Jurkat, Clone E6-1 (cell line): ENCODE data around the gene ATG2B.
"Not testable (repeated sequence)": the region's sequence is repeated elsewhere in the genome, so short reads cannot be mapped to it uniquely, and the experiment has no call there.

ENCODE experiments used
- DNase-seq: peaks from one replicate; pipeline ENCODE4 v3.0.0-alpha.2; 2011; ENCODE audit warnings: low read depth, low spot score
- H3K4me3 ChIP-seq: 2 replicates; pipeline ENCODE4 v1.5.1; 2011; ENCODE audit warnings: mild to moderate bottlenecking, low read length, control low read depth, moderate library complexity

Gene ATG2B

GRCh38 chr14:96380735-96381134 is 17.6 kb upstream of the ATG2B start:
- H3K4me3 ChIP-seq, result no peak overlapping the region
- no peak for DNase-seq

GRCh38 chr14:96376093-96376492 is 13.0 kb upstream of the ATG2B start:
- H3K4me3 ChIP-seq, result no peak overlapping the region
- DNase-seq, result no peak

- no peak for DNase-seq
- H3K4me3 ChIP-seq, result no peak overlapping the region
Measured at GRCh38 chr14:96373538-96373937, 10.4 kb upstream of the ATG2B start.

- DNase-seq, result no peak
- H3K4me3 ChIP-seq, result no peak overlapping the region
Measured at GRCh38 chr14:96370528-96370927, 7.4 kb upstream of the ATG2B start.

GRCh38 chr14:96368534-96368933 is 5.4 kb upstream of the ATG2B start:
- no peak for DNase-seq
- no peak overlapping the region for H3K4me3 ChIP-seq

- no peak overlapping the region for H3K4me3 ChIP-seq
- DNase-seq, result no peak
Measured at GRCh38 chr14:96364962-96365361, 1.8 kb upstream of the ATG2B start.

GRCh38 chr14:96363751-96364336 is 703 bp upstream of the ATG2B start:
- no peak for DNase-seq
- peak overlapping the region; percentile 86 for H3K4me3 ChIP-seq

GRCh38 chr14:96362071-96362964 is 823 bp downstream of the ATG2B start:
- peak overlapping the region; percentile 87 for H3K4me3 ChIP-seq
- DNase-seq, result peak; percentile 87

- DNase-seq, result no peak
- no peak overlapping the region for H3K4me3 ChIP-seq
Measured at GRCh38 chr14:96359959-96360358, 3.2 kb downstream of the ATG2B start.

GRCh38 chr14:96357216-96357615 is 5.9 kb downstream of the ATG2B start:
- DNase-seq, result no peak
- H3K4me3 ChIP-seq, result no peak overlapping the region

GRCh38 chr14:96354246-96354645 is 8.9 kb downstream of the ATG2B start:
- H3K4me3 ChIP-seq, result no peak overlapping the region
- DNase-seq, result no peak

- H3K4me3 ChIP-seq, result no peak overlapping the region
- no peak for DNase-seq
Measured at GRCh38 chr14:96352708-96353107, 10.4 kb downstream of the ATG2B start.

- no peak overlapping the region for H3K4me3 ChIP-seq
- DNase-seq, result no peak
Measured at GRCh38 chr14:96351986-96352385, 11.2 kb downstream of the ATG2B start.

- no peak for DNase-seq
Measured at GRCh38 chr14:96349286-96350075, 13.7 kb downstream of the ATG2B start.

GRCh38 chr14:96347957-96348356 is 15.2 kb downstream of the ATG2B start:
- not testable (repeated sequence) for H3K4me3 ChIP-seq, DNase-seq

More at GRCh38 chr14:96349286-96350075, 13.7 kb downstream of the ATG2B start:
- no peak overlapping the region for H3K4me3 ChIP-seq

GRCh38 chr14:96345669-96346068 is 17.5 kb downstream of the ATG2B start:
- DNase-seq, result no peak
- no peak overlapping the region for H3K4me3 ChIP-seq

- DNase-seq, result no peak
- H3K4me3 ChIP-seq, result no peak overlapping the region
Measured at GRCh38 chr14:96341323-96341722, 21.8 kb downstream of the ATG2B start.

GRCh38 chr14:96338551-96338950 is 24.6 kb downstream of the ATG2B start:
- H3K4me3 ChIP-seq, result no peak overlapping the region
- no peak for DNase-seq

GRCh38 chr14:96324219-96324618 is 38.9 kb downstream of the ATG2B start:
- DNase-seq, result no peak
- no peak overlapping the region for H3K4me3 ChIP-seq

GRCh38 chr14:96320605-96321004 is 42.5 kb downstream of the ATG2B start:
- H3K4me3 ChIP-seq, result no peak overlapping the region
- DNase-seq, result no peak
